Activated CD4-positive, alpha-beta T cell treated with anti-CD3 and anti-CD28 coated beads, Interleukin-10, Interleukin-2, amounts not matched to agents 100 ng/mL and 50 ng/mL, durations not matched to agents 16 hours and 8 hours (primary cell): ENCODE data around the gene DLGAP3.
A peak's percentile ranks its signal among the peaks of the same experiment; 100 is the strongest.

Source experiments
- DNase-seq: peaks from one replicate; pipeline ENCODE4 v3.0.0-alpha.2; 2020

The DLGAP3 gene

GRCh38 chr1:34864759-34865158 is 64.7 kb downstream of the DLGAP3 start:
- DNase-seq = no peak

- DNase-seq = peak; percentile 18
Observed at GRCh38 chr1:34863501-34863900, 65.9 kb downstream of the DLGAP3 start.

- DNase-seq = peak; percentile 96
Observed at GRCh38 chr1:34859446-34860200, 69.8 kb downstream of the DLGAP3 start, which contains the start of gene SMIM12. Gene SMIM12 (minus strand): TSS chr1:34859749. CDS start chr1:34855977, 3,772 bp downstream.

DNA sequence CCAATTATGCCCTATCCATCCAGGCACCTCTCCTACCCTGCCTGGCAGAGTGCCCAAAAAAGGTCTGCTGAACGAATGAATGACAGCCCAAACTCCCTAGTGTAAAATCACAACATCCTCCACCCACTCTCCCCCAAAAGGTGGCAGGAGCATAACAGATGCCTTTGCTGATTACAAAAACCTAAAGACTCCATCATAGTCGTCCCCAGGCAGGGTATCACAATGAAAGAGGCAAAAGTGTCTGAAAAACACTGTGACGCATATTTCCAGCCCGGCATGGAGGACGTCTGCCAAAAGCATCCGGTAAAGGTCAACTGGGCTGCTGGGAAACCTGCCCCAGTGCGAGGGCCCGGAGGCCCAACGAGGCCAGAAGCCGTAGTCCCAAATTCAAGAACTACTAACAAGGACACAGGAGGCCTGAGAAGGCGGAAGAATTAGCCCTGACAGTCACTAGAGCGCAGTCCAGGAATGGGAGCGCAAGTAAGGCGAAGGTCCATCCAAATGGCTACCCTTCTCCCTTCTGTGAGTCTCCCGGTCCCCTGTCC is 70.5 kb downstream of the DLGAP3 start:
- peak; percentile 34 for DNase-seq

GRCh38 chr1:34856697-34857096 is 72.8 kb downstream of the DLGAP3 start:
- no peak for DNase-seq

DNA sequence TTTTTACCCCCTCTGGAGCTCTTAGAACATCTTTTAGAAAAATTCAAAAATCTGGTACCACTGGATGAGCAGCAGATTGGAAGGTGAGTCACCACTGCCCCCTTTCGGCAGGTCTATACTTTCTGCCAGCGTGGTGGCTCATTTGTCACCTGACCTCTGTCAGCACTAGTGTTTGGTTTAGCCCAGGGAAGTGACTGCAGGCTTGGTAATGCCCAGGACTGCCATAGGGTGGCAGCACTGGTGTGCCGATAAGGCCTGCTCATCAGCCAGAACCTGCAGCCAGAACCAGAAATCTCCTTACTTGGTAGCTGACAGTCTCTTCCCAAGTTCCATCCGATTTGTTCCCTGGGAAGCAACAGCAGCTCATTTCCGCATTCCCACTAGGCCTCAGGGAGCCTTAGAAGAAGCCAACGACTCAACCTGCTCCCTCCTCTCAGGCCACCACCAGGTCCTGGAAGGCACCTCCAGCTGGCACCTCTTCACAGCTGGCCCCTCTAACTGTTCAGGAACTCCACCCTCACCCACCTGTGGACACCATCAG is 76.7 kb downstream of the DLGAP3 start:
- DNase-seq = peak; percentile 95

GRCh38 chr1:34851431-34852105 is 77.9 kb downstream of the DLGAP3 start:
- DNase-seq = no peak

DNA sequence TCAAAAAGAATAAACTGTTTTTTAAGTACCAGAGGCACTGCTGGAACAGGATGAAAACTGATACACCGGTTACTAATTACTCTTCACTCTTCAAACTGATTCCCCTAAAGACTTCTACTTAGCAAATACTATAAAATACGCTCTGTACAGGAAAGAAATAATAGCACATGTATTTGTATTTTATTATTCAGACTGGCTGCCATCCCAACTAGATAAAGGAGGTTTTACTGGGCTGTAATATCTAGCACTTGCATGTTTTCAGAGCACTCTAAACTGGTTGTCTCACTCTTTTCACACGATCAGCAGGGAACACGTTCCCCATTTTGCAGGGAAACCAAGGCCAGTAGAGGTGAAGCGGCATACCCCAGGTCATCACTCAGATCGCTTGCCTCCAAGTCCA is 79.1 kb downstream of the DLGAP3 start:
- DNase-seq = no peak

GRCh38 chr1:34847094-34847493 is 82.4 kb downstream of the DLGAP3 start:
- no peak for DNase-seq

DNA sequence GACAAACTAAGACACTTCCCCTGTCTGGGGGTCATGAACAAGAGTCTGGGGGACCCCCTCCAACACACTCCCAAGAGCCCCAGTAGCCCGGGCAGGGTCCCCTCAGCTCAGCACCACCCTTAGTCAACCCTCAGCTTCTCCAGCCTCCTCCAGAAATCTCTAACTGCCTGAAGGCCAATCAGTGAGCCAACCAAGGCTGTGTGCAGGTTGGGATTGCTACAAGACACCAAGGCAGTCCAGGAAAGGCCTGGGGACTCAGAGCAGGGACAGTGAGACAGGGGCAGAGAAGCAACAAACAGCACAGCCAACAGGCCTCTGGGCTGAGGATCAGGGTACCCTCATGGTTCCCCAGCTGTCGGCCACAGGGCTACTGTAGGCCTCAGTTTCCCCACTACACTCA is 83.2 kb downstream of the DLGAP3 start:
- DNase-seq = no peak

DNA sequence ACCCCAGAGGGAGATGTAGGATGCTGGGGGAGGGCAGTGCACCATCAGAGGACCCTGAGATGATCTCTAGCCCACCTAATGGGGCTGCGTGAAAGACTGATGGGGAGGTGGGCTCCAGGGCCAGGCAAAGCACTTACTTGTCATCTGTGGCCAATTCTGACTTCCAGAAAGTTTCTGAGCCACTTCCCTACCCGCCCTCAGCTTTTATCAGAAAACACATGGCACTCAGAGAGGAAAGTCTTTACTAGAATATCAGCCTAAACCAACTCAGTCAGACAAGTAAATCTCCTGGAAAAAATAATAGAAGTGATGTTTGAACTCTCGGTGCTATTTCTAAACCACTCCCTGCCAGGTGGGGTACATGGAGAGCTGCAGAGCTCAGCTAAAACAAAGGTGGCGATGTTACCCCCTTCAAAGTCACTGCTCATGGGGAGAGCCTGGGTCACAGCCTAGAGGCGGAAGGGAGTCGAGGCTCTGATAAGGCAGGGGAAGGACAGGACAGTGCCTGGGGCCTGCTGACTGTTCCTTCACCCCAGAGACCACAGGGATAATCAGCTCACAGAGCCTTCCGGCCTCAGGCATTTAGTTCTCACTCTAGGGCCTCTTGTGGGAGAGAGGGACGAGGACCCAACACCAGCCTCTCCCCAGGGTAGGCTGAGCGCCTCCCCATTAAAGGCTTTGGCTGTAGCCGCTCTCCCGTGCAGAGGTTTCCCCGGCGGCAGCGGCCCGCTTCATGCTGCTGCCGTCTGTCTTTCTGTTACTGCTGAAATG is 84.1 kb downstream of the DLGAP3 start:
- no peak for DNase-seq

- no peak for DNase-seq
Observed at GRCh38 chr1:34844252-34844634, 85.2 kb downstream of the DLGAP3 start.

GRCh38 chr1:34843392-34844251 is 85.8 kb downstream of the DLGAP3 start:
- DNase-seq = no peak

DNA sequence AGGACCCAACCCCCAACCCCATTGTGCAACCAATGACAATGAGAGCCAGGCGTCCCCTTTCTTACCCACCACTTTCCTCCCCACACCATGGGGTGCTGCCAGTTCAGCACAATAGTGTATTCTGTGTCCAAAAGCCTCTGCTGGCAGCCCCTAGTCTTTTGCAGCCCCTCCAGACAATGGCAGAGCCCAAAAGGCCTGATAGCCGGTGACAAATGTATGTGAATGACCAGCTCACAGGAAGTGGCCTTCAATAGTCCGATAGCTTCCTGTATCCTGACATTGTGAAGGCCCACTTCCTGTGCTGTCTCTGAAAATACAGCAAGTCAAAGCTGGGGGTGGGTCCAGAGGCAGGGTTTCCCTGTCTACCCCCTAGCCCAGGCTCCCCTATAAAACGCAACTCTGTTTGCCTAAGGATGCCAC is 86.5 kb downstream of the DLGAP3 start:
- no peak for DNase-seq

DNA sequence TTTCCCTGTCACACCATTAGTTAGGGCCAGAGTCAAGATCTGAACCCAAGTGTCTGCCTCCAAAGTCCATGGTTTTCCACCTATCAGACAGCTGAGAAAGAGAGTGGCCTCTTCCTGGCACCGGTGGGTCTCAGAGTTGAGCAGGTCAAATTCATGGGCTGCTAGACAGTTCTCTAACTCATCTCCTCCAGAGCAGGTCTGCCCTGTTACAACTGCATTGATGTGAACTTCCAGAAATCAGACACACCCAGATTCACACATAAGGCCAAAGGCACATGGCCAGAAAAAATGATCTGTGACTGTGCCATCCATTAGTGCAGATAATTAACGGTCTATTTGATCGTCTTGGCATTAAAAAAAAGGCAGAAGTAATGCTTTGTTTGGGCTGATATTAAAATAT is 87.4 kb downstream of the DLGAP3 start:
- no peak for DNase-seq

GRCh38 chr1:34840426-34840825 is 89.0 kb downstream of the DLGAP3 start:
- DNase-seq = no peak

GRCh38 chr1:34839526-34840305 is 89.7 kb downstream of the DLGAP3 start:
- DNase-seq = no peak

DNA sequence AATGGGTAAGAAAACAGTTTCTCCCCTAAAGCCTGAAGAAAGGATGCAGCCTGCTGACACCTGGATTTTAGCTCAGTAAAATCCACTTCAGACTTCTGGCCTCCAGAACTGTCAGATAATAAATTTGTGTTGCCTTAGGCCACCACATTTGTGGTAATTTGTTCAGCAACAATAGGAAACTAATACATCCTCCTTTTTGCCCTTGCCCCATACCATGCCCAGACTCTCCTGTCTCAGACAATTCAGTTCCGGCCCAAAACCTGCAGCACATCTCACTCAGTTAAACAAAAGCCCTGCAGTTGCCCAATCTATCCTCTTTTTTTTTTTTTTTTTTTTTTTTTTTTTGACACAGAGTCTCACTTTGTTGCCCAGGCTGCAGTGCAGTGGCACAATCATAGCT is 95.7 kb downstream of the DLGAP3 start:
- no peak for DNase-seq

DNA sequence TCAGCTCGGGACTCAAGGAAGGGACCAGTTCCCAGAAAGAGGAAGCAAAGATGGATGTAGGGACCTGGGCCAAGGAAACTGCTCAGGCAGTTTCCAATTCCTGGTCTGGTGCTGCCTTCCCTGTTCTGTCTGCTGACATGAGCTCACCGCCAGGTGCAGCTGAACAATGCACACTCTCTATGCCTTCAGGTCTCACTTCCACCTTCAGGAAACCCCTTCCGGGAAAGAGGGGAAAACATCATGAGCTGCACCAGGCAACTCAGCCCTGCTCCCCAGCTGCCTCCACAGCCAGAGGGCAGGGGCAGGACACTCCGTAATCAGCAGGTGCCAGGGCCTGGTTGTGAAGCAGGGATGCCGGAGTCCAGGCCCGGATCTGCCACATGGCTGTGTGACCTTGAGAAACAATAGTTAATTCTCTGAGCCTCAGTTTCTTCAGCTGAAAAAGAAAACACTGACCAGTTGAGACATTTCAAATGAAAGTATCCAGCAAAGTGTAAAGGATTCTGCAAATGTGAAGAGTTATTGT is 97.7 kb downstream of the DLGAP3 start:
- no peak for DNase-seq

DNA sequence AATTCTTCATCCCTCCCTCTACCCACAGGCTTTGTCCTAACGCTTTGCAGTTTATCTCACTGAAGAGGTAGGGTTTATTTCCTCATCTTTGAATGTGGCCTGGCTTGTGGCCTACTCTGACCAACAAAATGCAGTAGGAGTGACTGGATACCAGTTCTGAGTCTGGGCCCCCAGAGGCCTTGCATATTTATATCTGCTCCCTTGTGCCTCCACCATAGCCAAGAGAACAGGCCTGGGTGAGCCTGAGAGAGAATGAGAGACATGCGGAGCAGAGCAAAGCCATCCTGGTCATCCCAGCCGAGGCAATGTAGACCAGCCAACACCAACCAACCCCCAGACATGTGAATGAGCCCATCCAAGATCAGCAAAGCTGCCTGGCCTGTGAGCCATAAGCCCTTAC is 100.2 kb downstream of the DLGAP3 start:
- DNase-seq = no peak

GRCh38 chr1:34828611-34829010 is 100.8 kb downstream of the DLGAP3 start:
- no peak for DNase-seq
